Measurements from ENCODE around the gene SETD1A. TPM values are rescaled to one million over a fixed set of nuclear protein-coding genes. Genes with fewer than 3 reads are reported as not detected.

Gene SETD1A
- total and polyA plus RNA-seq, 8 donors = 4.4 to 22.2 (median 8.7) TPM

DNA sequence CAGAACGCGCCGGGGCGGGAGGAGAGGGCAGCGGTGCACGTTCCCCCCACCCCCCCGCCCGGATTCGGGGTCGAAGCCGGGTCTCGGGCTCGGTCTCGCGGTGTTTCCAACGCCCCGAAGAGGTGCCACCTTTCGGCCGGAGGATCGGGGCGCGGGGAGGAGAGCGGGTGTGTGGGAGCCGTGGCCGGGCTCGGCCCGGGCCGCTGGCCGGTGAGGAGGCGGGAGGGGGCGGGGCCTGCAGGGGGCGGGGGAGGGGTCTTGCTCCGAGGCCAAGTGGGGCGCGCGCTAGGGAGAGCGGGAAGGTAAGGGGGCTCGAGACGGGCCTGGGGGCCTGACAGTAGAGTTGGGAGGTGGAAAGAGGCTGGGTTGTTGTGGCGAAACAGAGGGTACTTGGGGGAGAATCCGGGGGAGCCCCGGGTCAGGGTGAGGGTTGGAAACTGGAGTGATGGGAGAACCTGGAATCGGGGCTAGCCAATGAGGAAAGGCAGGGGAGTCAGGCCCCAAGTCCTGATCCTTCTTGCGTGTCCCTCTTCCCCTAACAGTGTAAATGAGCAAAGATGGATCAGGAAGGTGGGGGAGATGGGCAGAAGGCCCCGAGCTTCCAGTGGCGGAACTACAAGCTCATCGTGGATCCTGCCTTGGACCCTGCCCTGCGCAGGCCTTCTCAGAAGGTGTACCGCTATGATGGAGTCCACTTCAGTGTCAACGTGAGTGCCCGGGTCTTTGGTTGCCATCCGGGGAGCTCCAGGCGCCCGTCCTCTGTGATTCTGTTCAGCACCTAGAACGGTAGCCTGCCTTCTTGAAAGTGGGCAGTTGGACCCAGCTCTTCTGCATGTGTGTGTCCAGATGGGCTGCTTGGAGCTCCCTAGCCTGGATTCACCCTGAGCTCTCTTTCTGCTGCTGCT lies 873 bp downstream of the SETD1A start:
- Histone ChIP-seq H3K9me3 (no peaks in the 10 kb centered on the region), H3K36me3 (peaks cover 34 to 47% (median 45%) of the 10 kb centered on the region in 4 donors), H3K27ac (peak overlapping the region; percentile 97 to 98 (median 97)), H3K27me3 (no peaks in the 10 kb centered on the region), H3K4me1 (peaks cover 10 to 44% (median 34%) of the 10 kb centered on the region in 4 donors), H3K4me3 (peak overlapping the region; percentile 88 to 93 (median 90))
- no peak for TF ChIP-seq POLR2AphosphoS5 (IDR thresholded peaks at IDR 0.05)
- TF ChIP-seq EP300 (IDR thresholded peaks at IDR 0.05) = no peak
- TF ChIP-seq POLR2A (IDR thresholded peaks at IDR 0.05) = no peak
- TF ChIP-seq, protein P1, sequence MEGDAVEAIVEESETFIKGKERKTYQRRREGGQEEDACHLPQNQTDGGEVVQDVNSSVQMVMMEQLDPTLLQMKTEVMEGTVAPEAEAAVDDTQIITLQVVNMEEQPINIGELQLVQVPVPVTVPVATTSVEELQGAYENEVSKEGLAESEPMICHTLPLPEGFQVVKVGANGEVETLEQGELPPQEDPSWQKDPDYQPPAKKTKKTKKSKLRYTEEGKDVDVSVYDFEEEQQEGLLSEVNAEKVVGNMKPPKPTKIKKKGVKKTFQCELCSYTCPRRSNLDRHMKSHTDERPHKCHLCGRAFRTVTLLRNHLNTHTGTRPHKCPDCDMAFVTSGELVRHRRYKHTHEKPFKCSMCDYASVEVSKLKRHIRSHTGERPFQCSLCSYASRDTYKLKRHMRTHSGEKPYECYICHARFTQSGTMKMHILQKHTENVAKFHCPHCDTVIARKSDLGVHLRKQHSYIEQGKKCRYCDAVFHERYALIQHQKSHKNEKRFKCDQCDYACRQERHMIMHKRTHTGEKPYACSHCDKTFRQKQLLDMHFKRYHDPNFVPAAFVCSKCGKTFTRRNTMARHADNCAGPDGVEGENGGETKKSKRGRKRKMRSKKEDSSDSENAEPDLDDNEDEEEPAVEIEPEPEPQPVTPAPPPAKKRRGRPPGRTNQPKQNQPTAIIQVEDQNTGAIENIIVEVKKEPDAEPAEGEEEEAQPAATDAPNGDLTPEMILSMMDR (IDR thresholded peaks at IDR 0.05) = no peak
- intact Hi-C loops (cut with DNase I; ENCODE audit: low total_unique reads) = no loop called here
- 10 to 27% (median 21%) methylated on average over 22 to 54 of the region's 55 CpGs for WGBS, 5 donors
- peak; percentile 56 to 81 for DNase-seq

DNA sequence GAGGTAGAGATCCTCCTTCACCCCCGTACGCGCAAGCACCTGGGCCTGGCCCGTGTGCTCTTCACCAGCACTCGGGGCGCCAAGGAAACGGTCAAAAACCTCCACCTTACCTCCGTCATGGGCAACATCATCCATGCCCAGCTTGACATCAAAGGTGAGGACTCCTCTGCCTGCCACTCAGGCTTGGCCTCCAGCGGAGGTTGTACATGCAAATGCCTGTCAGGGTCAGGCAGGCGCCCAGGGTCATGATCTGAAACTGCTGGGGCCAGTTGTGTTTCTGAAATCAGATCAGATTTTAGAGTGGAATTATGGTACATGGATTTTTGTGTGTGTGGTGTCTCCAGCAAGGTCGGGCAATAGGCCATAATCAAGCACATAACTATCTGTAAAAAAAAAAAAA lies 3.8 kb downstream of the SETD1A start:
- no peaks in the 10 kb centered on the region for H3K9me3 ChIP-seq
- H3K27me3 ChIP-seq = no peaks in the 10 kb centered on the region
- no peak for DNase-seq
- 90 to 98% (median 93%) methylated on average over 11 of the region's 11 CpGs for WGBS, 5 donors
- no peak for TF ChIP-seq EP300 (IDR thresholded peaks at IDR 0.05)
- intact Hi-C loops (cut with DNase I; ENCODE audit: low total_unique reads) = no loop called here
- peaks cover 64 to 76% (median 74%) of the 10 kb centered on the region in 4 donors for H3K36me3 ChIP-seq
- H3K4me1 ChIP-seq = peaks cover 10 to 31% (median 24%) of the 10 kb centered on the region in 4 donors
- no peak overlapping the region for H3K27ac ChIP-seq
- no peak overlapping the region for H3K4me3 ChIP-seq

DNA sequence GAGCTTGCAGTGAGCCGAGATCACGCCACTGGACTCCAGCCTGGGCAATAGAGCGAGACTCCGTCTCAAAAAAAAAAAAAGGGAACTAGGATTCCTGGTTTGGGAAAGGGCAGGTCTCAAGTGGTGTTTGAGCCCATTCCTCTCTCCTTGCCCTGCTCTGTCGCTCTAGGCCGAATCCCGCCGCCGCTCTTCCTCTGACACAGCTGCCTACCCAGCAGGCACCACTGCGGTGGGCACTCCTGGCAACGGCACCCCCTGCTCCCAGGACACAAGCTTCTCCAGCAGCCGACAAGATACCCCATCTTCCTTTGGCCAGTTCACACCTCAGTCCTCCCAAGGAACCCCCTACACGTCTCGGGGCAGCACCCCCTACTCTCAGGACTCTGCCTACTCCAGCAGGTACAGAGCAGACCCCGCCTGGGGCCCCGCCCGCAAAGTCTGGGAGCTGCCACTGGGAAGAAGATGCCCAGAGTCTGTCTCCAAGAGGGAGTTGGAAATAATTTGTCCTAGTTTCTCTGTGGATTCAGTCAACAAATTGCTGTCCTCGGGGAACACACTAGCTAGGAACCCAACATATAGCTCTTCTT lies 6.5 kb downstream of the SETD1A start:
- H3K4me1 ChIP-seq = peaks cover 3 to 15% (median 9%) of the 10 kb centered on the region in 4 donors
- WGBS, 5 donors = 91 to 93% (median 91%) methylated on average over 17 to 18 of the region's 18 CpGs
- peaks cover 89 to 100% (median 100%) of the 10 kb centered on the region in 4 donors for H3K36me3 ChIP-seq
- TF ChIP-seq EP300 (IDR thresholded peaks at IDR 0.05) (no peak), POLR2AphosphoS5 (IDR thresholded peaks at IDR 0.05) (no peak), POLR2A (IDR thresholded peaks at IDR 0.05) (no peak)
- TF ChIP-seq, protein P1 (IDR thresholded peaks at IDR 0.05) = no peak
- no peak overlapping the region for H3K27ac ChIP-seq
- no peaks in the 10 kb centered on the region for H3K27me3 ChIP-seq
- DNase-seq = no peak
- H3K4me3 ChIP-seq = no peak overlapping the region
- H3K9me3 ChIP-seq = no peaks in the 10 kb centered on the region
- intact Hi-C loops (cut with DNase I; ENCODE audit: low total_unique reads) = no loop called here

DNA sequence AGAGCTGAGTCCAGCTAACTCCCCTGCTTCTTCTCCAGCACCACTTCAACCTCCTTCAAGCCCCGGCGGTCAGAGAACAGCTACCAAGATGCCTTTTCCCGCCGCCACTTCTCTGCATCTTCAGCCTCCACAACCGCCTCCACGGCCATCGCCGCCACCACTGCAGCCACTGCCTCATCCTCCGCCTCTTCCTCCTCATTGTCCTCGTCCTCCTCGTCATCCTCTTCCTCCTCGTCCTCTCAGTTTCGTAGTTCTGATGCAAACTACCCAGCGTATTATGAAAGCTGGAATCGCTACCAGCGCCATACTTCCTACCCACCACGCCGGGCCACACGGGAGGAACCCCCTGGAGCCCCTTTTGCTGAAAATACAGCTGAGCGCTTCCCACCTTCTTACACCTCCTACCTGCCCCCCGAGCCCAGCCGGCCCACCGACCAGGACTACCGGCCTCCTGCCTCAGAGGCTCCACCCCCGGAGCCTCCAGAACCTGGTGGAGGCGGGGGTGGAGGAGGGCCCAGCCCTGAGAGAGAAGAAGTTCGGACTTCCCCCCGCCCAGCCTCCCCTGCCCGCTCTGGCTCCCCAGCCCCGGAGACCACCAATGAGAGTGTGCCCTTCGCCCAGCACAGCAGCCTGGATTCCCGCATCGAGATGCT lies 7.1 kb downstream of the SETD1A start:
- TF ChIP-seq EP300 (IDR thresholded peaks at IDR 0.05) (no peak), POLR2A (IDR thresholded peaks at IDR 0.05) (no peak), POLR2AphosphoS5 (IDR thresholded peaks at IDR 0.05) (no peak)
- TF ChIP-seq, protein P1 (IDR thresholded peaks at IDR 0.05) = no peak
- Histone ChIP-seq H3K27ac (no peak overlapping the region), H3K9me3 (no peaks in the 10 kb centered on the region), H3K27me3 (no peaks in the 10 kb centered on the region), H3K36me3 (peaks cover 95 to 100% (median 100%) of the 10 kb centered on the region in 4 donors), H3K4me1 (peaks cover 0 to 8% (median 2%) of the 10 kb centered on the region in 4 donors), H3K4me3 (no peak overlapping the region)
- DNase-seq = no peak
- intact Hi-C loops (cut with DNase I; ENCODE audit: low total_unique reads) = no loop called here
- WGBS, 5 donors = 89 to 93% (median 91%) methylated on average over 33 of the region's 33 CpGs
